Gastroesophageal sphincter (tissue), 3 donors: ENCODE data around the gene NCKAP5.

Experiments
- CTCF ChIP-seq, 4 experiments: fragments of 200-600 bp in 2 of 4; fragments of 450-650 bp in 2 of 4; sonication (generic) in 1 of 4; IDR thresholded peaks; one replicate each; pipeline ENCODE4 v1.5.1; 2017 to 2019; ENCODE audit warnings: antibody characterized with exemption in 4 of 4, mild to moderate bottlenecking in 2 of 4, moderate library complexity in 2 of 4
- EP300 ChIP-seq: sonication (generic); formaldehyde crosslinking; IDR thresholded peaks from one replicate; pipeline ENCODE4 v1.6.1; 2017; ENCODE audit warnings: antibody characterized with exemption, mild to moderate bottlenecking
- POLR2A ChIP-seq, 2 donors: fragments of 450-650 bp; IDR thresholded peaks; one replicate each; pipeline ENCODE4 v1.6.1; 2017; ENCODE audit warnings: antibody characterized with exemption in 2 of 2, mild to moderate bottlenecking in 2 of 2, moderate library complexity in 1 of 2
- POLR2AphosphoS5 ChIP-seq: sonication (generic); formaldehyde crosslinking; IDR thresholded peaks from one replicate; pipeline ENCODE4 v1.6.1; 2017; ENCODE audit warnings: antibody characterized with exemption

- TF ChIP-seq POLR2A (IDR thresholded peaks at IDR 0.05): no peak
- TF ChIP-seq EP300: no peak
- no peak for TF ChIP-seq POLR2AphosphoS5
- TF ChIP-seq CTCF (IDR thresholded peaks at IDR 0.05): no peak
Measured at GRCh38 chr2:132752421-132753206, 815.6 kb downstream of the NCKAP5 start.
